Hepatocyte (in vitro differentiated cells): ENCODE results near the gene C6orf136. TPM values are rescaled to one million over a fixed set of nuclear protein-coding genes. Genes with fewer than 3 reads are reported as not detected.
A peak's percentile ranks its signal among the peaks of the same experiment; 100 is the strongest.

Experiments used
- DNase-seq: peaks from one replicate; pipeline ENCODE4 v3.0.0-alpha.2; 2016; ENCODE audit warnings: low spot score
- H2AFZ ChIP-seq: fragments of 200-600 bp; sonication (generic); 2 replicates; pipeline ENCODE4 v1.6.0; 2016; ENCODE audit warnings: antibody characterized with exemption, mild to moderate bottlenecking
- H3K27ac ChIP-seq: fragments of 200-600 bp; sonication (generic); 2 replicates; pipeline ENCODE4 v1.5.1; 2016; ENCODE audit warnings: mild to moderate bottlenecking
- H3K27me3 ChIP-seq: fragments of 200-600 bp; sonication (generic); 2 replicates; pipeline ENCODE4 v1.6.1; 2016
- H3K36me3 ChIP-seq: fragments of 200-600 bp; sonication (generic); replicated peaks from 2 replicates; pipeline ENCODE4 v1.5.1; 2016; ENCODE audit warnings: low read depth; ENCODE audit not compliant: insufficient read depth
- H3K4me1 ChIP-seq: fragments of 200-600 bp; sonication (generic); 2 replicates; pipeline ENCODE4 v1.5.1; 2016; ENCODE audit warnings: mild to moderate bottlenecking, moderate library complexity; ENCODE audit not compliant: insufficient read depth
- H3K4me2 ChIP-seq: fragments of 200-600 bp; sonication (generic); 2 replicates; pipeline ENCODE4 v1.6.0; 2016
- H3K4me3 ChIP-seq: fragments of 200-600 bp; sonication (generic); 2 replicates; pipeline ENCODE4 v1.5.1; 2016; ENCODE audit warnings: mild to moderate bottlenecking
- H3K79me2 ChIP-seq: fragments of 200-600 bp; sonication (generic); 2 replicates; pipeline ENCODE4 v1.6.0; 2017; ENCODE audit warnings: mild to moderate bottlenecking
- H3K9me2 ChIP-seq: fragments of 200-600 bp; sonication (generic); replicated peaks from 2 replicates; pipeline ENCODE4 v1.6.0; 2017; ENCODE audit warnings: mild to moderate bottlenecking; ENCODE audit not compliant: insufficient read depth
- H3K9me3 ChIP-seq: fragments of 200-600 bp; sonication (generic); 2 replicates; pipeline ENCODE4 v1.5.1; 2016; ENCODE audit warnings: low read depth, mild to moderate bottlenecking
- H4K20me1 ChIP-seq: fragments of 200-600 bp; sonication (generic); 2 replicates; pipeline ENCODE4 v1.6.0; 2016; ENCODE audit warnings: mild to moderate bottlenecking; ENCODE audit not compliant: insufficient read depth, poor library complexity, severe bottlenecking
- CTCF ChIP-seq: fragments of 200-600 bp; sonication (generic); IDR thresholded peaks from 2 replicates; pipeline ENCODE4 v1.5.1; 2016; ENCODE audit warnings: antibody characterized with exemption, mild to moderate bottlenecking; ENCODE audit not compliant: poor library complexity
- EZH2 ChIP-seq: fragments of 200-600 bp; sonication (generic); IDR thresholded peaks from 2 replicates; pipeline ENCODE4 v1.6.1; 2016; ENCODE audit warnings: antibody characterized with exemption, mild to moderate bottlenecking, borderline replicate concordance
- EZH2phosphoT487 ChIP-seq: fragments of 200-600 bp; sonication (generic); IDR thresholded peaks from one replicate; pipeline ENCODE4 v1.6.1; 2018; ENCODE audit warnings: antibody characterized with exemption, mild to moderate bottlenecking, low read depth, moderate library complexity; ENCODE audit not compliant: unreplicated experiment, severe bottlenecking
- WGBS: methylation state at CpG from one replicate; pipeline ENCODE4 v1.1.6; 2016; ENCODE audit warnings: low lambda C conversion rate; ENCODE audit errors: missing lambda C conversion rate; 5-methylcytosine and 5-hydroxymethylcytosine counted together
- polyA plus RNA-seq: library from polyadenylated mRNA; unstranded; fragments of >200 nt; fragmentation: Nextera tagmentation; extraction: Ambion mirVana; gene quantifications from 2 replicates; pipeline ENCODE4 v1.2.1, GENCODE V29; 2016
- total RNA-seq: library from RNA; depleted of rRNA; stranded (reverse); fragments of >200 nt; gene quantifications from 2 replicates; pipeline ENCODE4 v1.2.3, GENCODE V29; 2014

C6orf136 gene
- total and polyA plus RNA-seq, 2 experiments from 2014 or later, result 8.7 to 16.9 TPM

GRCh38 chr6:30689022-30689865 lies 42.3 kb downstream of the C6orf136 start:
- Histone ChIP-seq H3K27me3 (no peaks in the 10 kb centered on the region), H3K9me3 (no peaks in the 10 kb centered on the region), H4K20me1 (peaks cover 4% of the 10 kb centered on the region), H3K4me3 (no peak overlapping the region), H3K9me2 (no peaks in the 10 kb centered on the region), H2AFZ (no peak overlapping the region), H3K27ac (no peak overlapping the region), H3K4me1 (peaks cover 24% of the 10 kb centered on the region), H3K4me2 (peak overlapping the region; percentile 93), H3K79me2 (peaks cover 39% of the 10 kb centered on the region), H3K36me3 (no peaks in the 10 kb centered on the region)
- DNase-seq, result no peak
- WGBS, result 92% methylated on average over 11 of the region's 11 CpGs
- TF ChIP-seq EZH2, result no peak
- TF ChIP-seq CTCF, result no peak
- TF ChIP-seq EZH2phosphoT487, result no peak

GRCh38 chr6:30689985-30690384 lies 43.1 kb downstream of the C6orf136 start:
- H3K27ac ChIP-seq, result peak overlapping the region; percentile 79
- TF ChIP-seq EZH2 (no peak), CTCF (no peak), EZH2phosphoT487 (no peak)
- DNase-seq, result no peak
- H3K9me3 ChIP-seq, result no peaks in the 10 kb centered on the region
- peaks cover 4% of the 10 kb centered on the region for H4K20me1 ChIP-seq
- H3K27me3 ChIP-seq, result no peaks in the 10 kb centered on the region
- no peak overlapping the region for H2AFZ ChIP-seq
- H3K4me2 ChIP-seq, result peak overlapping the region; percentile 77
- peaks cover 21% of the 10 kb centered on the region for H3K4me1 ChIP-seq
- 59% methylated on average over 4 of the region's 4 CpGs for WGBS
- no peaks in the 10 kb centered on the region for H3K36me3 ChIP-seq
- H3K4me3 ChIP-seq, result peak overlapping the region; percentile 53
- H3K9me2 ChIP-seq, result no peaks in the 10 kb centered on the region
- peaks cover 32% of the 10 kb centered on the region for H3K79me2 ChIP-seq

- Histone ChIP-seq H3K27ac (peak within 1 kb of the TSS; percentile 79), H3K36me3 (no peaks in the 10 kb centered on the region), H3K79me2 (peaks cover 26% of the 10 kb centered on the region), H3K4me1 (peaks cover 16% of the 10 kb centered on the region), H3K27me3 (no peaks in the 10 kb centered on the region), H3K9me2 (no peaks in the 10 kb centered on the region), H2AFZ (peak within 1 kb of the TSS; percentile 84), H4K20me1 (peaks cover 3% of the 10 kb centered on the region), H3K4me3 (peak within 1 kb of the TSS; percentile 53), H3K9me3 (no peaks in the 10 kb centered on the region), H3K4me2 (peak within 1 kb of the TSS; percentile 77)
- no peak for TF ChIP-seq EZH2phosphoT487
- no peak for TF ChIP-seq CTCF
- no peak for TF ChIP-seq EZH2
- DNase-seq, result peak; percentile 96
- WGBS, result 1% methylated on average over 25 of the region's 40 CpGs
Observed at GRCh38 chr6:30690403-30691207, 43.7 kb downstream of the C6orf136 start, which contains the start of gene NRM. Gene NRM (minus strand): TSS chr6:30690984. CDS start chr6:30690974, 10 bp downstream.
